GM12801 (cell line): Measurements from ENCODE around the gene PWP2.

Source experiments
- TF ChIP-seq, protein P1 (sequence below): IDR thresholded peaks from one replicate; pipeline ENCODE4 v1.5.1; 2011; ENCODE audit warnings: control low read depth; ENCODE audit not compliant: insufficient read length; ENCODE audit errors: extremely low read depth

Gene PWP2

DNA sequence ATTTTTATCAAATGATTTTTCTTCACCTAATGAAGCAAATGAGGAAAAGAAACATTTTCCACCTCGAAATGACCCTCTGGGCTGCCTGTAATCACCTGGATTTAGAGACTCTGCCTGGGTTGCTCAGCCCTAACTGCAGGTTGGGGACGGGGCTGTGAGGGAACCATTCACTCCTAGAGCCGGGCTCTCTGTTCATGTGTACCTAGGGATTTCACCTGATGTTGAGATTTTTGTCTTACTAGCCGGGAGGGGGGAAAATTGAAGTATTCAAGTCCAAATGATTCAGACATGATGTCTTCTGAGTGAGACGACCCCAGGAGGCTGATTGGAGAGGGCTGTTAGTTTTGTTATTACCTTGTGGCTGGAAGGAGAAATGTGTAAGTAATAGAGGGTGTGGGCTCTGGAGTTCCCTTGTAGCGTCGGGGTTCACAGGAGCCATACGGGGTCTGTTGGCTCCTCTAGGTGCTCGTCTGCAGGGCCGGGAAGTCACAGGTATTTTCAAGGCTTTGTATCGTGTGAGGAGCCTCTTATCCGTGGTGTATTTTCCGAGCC lies 42.3 kb upstream of the PWP2 start:
- TF ChIP-seq, protein P1, sequence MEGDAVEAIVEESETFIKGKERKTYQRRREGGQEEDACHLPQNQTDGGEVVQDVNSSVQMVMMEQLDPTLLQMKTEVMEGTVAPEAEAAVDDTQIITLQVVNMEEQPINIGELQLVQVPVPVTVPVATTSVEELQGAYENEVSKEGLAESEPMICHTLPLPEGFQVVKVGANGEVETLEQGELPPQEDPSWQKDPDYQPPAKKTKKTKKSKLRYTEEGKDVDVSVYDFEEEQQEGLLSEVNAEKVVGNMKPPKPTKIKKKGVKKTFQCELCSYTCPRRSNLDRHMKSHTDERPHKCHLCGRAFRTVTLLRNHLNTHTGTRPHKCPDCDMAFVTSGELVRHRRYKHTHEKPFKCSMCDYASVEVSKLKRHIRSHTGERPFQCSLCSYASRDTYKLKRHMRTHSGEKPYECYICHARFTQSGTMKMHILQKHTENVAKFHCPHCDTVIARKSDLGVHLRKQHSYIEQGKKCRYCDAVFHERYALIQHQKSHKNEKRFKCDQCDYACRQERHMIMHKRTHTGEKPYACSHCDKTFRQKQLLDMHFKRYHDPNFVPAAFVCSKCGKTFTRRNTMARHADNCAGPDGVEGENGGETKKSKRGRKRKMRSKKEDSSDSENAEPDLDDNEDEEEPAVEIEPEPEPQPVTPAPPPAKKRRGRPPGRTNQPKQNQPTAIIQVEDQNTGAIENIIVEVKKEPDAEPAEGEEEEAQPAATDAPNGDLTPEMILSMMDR = no peak

DNA sequence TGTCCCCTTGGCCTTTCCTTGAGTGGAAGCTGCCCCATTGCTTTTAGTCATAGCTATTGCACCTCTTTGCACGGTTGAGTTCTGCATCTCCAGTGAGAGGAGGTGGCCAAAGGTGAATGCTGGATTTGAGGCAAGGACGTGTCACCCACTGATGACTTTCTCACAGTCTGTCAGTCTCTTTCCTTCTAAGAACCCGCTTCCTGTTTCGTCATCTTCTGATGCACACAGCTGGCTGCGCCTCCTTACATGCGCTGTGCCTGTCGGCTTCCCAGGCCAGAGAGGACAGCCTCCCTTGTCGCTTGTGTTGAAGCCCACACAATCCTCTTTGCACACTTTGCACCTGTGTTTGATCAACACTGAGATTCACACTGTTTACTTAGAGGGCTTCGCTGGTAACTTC lies 41.8 kb upstream of the PWP2 start:
- TF ChIP-seq, protein P1 = no peak

DNA sequence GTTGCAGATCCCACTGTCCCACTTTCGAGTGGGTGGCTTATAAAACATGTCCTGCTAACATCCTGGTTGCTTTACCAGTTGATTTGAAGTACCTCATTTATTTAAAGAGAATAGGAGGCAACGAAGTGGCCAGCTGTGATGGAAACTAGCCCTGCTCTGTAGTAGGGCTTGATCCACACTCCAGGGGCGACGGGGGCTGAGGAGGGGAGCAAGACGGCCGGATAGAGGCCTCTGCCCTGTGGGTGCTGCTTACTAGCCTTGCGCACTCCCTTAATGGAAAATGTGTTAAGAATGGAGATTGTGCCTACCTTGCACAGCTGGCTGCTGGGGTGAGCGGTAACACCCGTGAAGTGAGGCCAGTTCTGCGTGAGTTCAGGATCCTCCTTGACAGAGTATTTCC lies 41.1 kb upstream of the PWP2 start:
- TF ChIP-seq, protein P1 = no peak

DNA sequence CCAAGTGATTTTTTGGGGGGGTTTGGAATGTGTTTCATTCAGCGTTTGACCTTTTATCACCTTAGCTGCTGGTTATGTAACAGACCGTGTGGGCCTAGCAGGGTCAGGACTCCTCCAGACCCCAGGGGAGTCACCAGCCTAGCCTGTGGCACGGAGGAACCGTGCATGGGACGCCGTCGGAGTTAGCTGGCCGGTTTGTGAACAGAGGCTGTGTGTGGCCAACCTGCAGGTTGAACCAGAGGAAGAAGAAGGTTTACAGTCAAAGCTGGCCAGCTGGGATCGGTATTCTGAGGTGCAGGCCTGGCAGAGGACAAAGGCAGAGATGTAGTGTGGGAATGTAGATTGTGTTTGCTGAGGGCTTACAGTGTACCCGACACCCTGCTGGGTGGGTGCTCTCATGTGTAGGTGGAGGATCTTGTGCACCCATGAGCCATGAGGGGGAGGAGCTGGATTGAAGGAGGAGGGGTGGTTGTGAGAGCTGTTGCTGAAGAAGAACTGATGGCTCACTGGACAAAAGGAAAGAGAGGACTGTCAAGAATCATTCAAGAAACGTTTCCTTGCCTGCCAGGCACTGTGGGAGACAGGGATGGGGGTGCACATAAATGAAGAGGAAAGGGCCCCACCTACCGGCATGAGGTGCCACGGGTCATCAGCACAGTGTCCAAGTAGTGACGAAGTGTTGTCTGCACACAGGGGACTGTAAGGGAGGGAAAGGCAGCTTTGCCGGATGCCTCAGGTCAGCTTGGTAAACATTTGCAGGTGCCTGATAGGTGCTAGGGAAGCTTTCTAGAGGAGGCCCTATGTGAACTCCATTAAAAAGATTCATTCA lies 40.0 kb upstream of the PWP2 start:
- TF ChIP-seq, protein P1 = no peak

DNA sequence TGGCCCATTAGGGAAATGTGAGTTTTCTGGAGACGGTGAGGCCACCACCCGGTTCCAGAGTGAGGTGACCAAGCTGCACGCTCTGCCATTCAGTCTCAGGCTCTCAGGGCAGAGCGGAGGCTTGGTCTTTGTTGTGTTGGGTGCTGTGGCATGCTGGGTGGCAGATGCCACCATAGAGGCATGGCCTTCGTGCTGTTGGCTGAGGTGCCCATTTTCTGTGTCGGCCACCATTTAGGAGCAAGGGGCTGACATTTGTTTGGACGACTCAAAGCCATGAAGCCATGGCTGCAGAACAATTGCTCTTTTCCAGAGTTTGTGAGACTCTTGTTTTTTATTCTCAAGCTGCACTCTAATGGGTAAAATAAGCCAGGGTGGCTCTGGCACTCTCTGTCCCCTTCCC lies 36.8 kb upstream of the PWP2 start:
- TF ChIP-seq, protein P1 = no peak

DNA sequence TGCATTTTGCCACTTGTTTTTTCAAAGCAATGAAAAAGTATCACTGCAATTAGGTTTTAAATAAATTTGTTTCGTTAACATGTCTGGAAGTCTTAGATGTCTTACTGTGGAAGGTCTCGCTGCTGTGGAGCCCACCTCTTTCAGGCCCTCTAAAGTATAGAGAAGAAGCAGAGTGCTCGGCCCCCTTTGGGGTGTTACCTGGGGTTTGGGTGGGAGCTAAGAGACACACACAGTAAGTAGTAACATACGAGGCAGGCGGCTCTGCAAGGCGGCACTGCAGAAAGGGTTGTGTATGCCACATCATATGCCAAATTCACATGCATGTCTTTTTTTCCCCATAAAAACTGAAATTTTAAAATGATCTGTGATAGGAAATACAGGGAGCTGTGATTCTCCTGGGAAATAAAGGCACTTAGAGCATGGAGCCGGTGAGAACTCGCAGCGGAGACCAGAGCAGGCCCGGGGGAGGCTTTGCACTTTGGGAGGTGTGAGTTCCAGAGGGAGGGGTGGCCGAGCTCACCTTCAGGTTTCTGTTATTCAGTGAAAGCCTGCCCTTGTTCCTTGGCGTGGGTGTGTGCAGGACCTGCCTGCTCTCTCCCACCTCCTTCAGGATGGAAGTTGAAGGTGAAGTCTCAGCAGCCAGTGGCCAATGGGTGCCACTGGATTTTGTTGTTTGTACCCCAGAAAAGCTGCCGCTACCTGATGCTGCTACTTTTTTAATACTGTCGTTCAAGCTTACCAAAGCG lies 35.7 kb upstream of the PWP2 start:
- TF ChIP-seq, protein P1 = no peak

DNA sequence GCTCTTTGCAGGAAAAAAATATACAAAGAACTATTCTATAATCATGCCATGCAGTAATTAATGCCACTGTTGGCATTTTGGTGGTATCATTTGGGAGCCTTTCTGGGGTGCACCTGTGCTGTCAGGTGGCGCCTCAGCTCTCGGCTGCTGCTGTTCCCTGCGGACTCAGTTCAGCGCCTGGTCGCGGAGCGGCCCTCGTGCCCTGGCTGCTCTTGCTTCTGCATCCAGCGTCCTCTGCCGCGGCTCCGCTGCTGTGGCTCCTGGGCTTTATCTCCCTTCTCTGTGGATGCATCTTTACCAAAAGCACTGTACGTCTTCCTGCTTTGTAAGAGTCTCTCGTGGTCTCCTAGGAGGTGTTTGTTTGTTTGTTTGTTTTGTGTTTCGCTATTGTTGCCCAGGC lies 35.1 kb upstream of the PWP2 start:
- TF ChIP-seq, protein P1 = no peak
